Body of pancreas (tissue), 4 donors: Measurements from ENCODE around the gene DDX19B.

Experiments
- POLR2A ChIP-seq, 3 donors: fragments of 450-650 bp; IDR thresholded peaks; one replicate each; pipeline ENCODE4 v1.6.1; 2016; ENCODE audit warnings: antibody characterized with exemption in 3 of 3, mild to moderate bottlenecking in 2 of 3
- TF ChIP-seq, protein P1 (sequence below), 7 experiments: fragments of 450-650 bp in 4 of 7; fragments of 200-600 bp in 3 of 7; sonication (generic) in 3 of 7; IDR thresholded peaks; one replicate each; pipeline ENCODE4 v1.5.1; 2016 to 2019; ENCODE audit warnings: antibody characterized with exemption in 7 of 7

DNA sequence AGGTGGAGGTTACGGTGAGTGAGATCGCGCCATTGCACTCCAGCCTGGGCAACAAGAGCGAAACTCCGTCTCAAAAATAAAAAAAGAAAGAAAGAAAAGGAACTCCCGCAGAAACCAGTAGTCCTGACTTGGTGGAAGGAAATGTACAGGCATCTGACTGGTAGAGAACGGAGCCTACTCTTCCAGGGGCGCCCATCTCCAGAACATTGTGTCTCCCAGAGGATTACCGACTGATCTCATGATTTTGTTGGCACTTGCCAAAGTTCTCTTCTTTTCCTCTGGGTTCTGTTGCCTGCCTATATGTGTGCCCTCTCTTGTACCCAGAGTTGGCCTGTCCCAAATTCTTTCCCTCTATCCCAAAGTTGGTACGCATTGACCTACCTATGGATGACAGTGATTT, 71.9 kb downstream of the DDX19B start:
- TF ChIP-seq, protein P1, sequence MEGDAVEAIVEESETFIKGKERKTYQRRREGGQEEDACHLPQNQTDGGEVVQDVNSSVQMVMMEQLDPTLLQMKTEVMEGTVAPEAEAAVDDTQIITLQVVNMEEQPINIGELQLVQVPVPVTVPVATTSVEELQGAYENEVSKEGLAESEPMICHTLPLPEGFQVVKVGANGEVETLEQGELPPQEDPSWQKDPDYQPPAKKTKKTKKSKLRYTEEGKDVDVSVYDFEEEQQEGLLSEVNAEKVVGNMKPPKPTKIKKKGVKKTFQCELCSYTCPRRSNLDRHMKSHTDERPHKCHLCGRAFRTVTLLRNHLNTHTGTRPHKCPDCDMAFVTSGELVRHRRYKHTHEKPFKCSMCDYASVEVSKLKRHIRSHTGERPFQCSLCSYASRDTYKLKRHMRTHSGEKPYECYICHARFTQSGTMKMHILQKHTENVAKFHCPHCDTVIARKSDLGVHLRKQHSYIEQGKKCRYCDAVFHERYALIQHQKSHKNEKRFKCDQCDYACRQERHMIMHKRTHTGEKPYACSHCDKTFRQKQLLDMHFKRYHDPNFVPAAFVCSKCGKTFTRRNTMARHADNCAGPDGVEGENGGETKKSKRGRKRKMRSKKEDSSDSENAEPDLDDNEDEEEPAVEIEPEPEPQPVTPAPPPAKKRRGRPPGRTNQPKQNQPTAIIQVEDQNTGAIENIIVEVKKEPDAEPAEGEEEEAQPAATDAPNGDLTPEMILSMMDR (IDR thresholded peaks at IDR 0.05), result no peak
- TF ChIP-seq POLR2A (IDR thresholded peaks at IDR 0.05), result no peak
